Esophagus muscularis mucosa (tissue), 4 donors: Measurements from ENCODE around the gene SLC13A3.
A peak's percentile ranks its signal among the peaks of the same experiment; 100 is the strongest.

ENCODE experiments used
- EP300 ChIP-seq: sonication (generic); formaldehyde crosslinking; IDR thresholded peaks from one replicate; pipeline ENCODE4 v1.6.1; 2017; ENCODE audit warnings: antibody characterized with exemption
- POLR2A ChIP-seq: fragments of 450-650 bp; IDR thresholded peaks from one replicate; pipeline ENCODE4 v1.6.1; 2017; ENCODE audit warnings: antibody characterized with exemption, moderate library complexity, mild to moderate bottlenecking, low read depth
- POLR2AphosphoS5 ChIP-seq, 2 donors: sonication (generic); formaldehyde crosslinking; IDR thresholded peaks; one replicate each; pipeline ENCODE4 v1.6.1; 2017; ENCODE audit warnings: antibody characterized with exemption in 2 of 2
- TF ChIP-seq, protein P1 (sequence below), 3 experiments: fragments of 200-600 bp in 2 of 3; fragments of 450-650 bp in 1 of 3; sonication (generic) in 2 of 3; IDR thresholded peaks; one replicate each; pipeline ENCODE4 v1.5.1; 2017 to 2019; ENCODE audit warnings: antibody characterized with exemption in 3 of 3, mild to moderate bottlenecking in 2 of 3, moderate library complexity in 1 of 3

DNA sequence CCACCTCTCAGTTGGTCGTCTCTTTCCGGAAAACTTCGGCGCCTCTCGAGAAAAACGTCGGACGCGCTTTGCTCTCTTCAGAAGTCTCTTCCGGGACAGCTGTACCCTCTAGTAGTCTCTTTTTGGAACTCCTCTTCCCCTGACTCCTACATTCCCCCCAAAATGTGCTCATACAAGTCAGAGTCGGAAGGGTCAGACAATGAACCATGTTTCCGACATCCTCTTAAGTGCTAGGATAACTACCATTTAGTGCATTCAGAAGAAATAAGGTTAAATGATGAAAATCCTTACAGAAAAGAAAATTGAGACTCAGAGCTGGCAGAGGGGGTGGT lies 38.5 kb upstream of the SLC13A3 start:
- TF ChIP-seq, protein P1, sequence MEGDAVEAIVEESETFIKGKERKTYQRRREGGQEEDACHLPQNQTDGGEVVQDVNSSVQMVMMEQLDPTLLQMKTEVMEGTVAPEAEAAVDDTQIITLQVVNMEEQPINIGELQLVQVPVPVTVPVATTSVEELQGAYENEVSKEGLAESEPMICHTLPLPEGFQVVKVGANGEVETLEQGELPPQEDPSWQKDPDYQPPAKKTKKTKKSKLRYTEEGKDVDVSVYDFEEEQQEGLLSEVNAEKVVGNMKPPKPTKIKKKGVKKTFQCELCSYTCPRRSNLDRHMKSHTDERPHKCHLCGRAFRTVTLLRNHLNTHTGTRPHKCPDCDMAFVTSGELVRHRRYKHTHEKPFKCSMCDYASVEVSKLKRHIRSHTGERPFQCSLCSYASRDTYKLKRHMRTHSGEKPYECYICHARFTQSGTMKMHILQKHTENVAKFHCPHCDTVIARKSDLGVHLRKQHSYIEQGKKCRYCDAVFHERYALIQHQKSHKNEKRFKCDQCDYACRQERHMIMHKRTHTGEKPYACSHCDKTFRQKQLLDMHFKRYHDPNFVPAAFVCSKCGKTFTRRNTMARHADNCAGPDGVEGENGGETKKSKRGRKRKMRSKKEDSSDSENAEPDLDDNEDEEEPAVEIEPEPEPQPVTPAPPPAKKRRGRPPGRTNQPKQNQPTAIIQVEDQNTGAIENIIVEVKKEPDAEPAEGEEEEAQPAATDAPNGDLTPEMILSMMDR (IDR thresholded peaks at IDR 0.05) = no peak
- TF ChIP-seq POLR2AphosphoS5 (IDR thresholded peaks at IDR 0.05) = peak in 1 of 2 donors; percentile 67
- no peak for TF ChIP-seq EP300
- no peak for TF ChIP-seq POLR2A
